GM12878 (cell line): Measurements from ENCODE around the gene PPFIBP1. TPM values are rescaled to one million over a fixed set of nuclear protein-coding genes. Genes with fewer than 3 reads are reported as not detected.

Experiments used
- ATAC-seq: fragments of 200-7000 bp; cut with Tn5 transposase; 3 replicates; pipeline ENCODE4 v1.9.1; 2020; ENCODE audit warnings: mild to moderate bottlenecking, moderate library complexity
- BruUV-seq: library from RNA; stranded (reverse); fragments of 400-500 nt; replicated peaks from 2 replicates; lab custom pipeline; 2021; lab: Mats Ljungman, UMichigan
- CTCF ChIA-PET: fragments of 300-600 bp; sonication (Branson Sonifier 250); formaldehyde crosslinking; extraction: SDS; loops from one replicate; lab custom pipeline; 2021; ENCODE audit warnings: inconsistent platforms; lab: Yijun Ruan, JAX
- POLR2A ChIA-PET: fragments of 350-600 bp; formaldehyde crosslinking; extraction: SDS; loops from one replicate; lab custom pipeline; 2021; ENCODE audit warnings: inconsistent platforms; lab: Charles Lee
- RAD21 ChIA-PET: fragments of 300-600 bp; sonication (Branson Sonifier 250); formaldehyde crosslinking; loops from one replicate; lab custom pipeline; 2023; ENCODE audit warnings: antibody characterized with exemption; ENCODE audit not compliant: unreplicated experiment; lab: Charles Lee
- SMC1A ChIA-PET: fragments of 300-600 bp; sonication (Branson Sonifier 250); formaldehyde crosslinking; loops from one replicate; lab custom pipeline; 2023; ENCODE audit not compliant: unreplicated experiment, uncharacterized antibody; lab: Charles Lee
- DNase-seq: peaks from one replicate; pipeline ENCODE4 v3.0.0-alpha.2; 2011; ENCODE audit warnings: low read depth, low spot score
- FAIRE-seq: peaks from 3 replicates; lab custom pipeline; 2011; peaks lifted over from hg19 to GRCh38; lab: Jason Lieb, UNC
- H2AFZ ChIP-seq: 2 replicates; pipeline ENCODE4 v1.6.0; 2011; ENCODE audit warnings: low read depth, low read length, control low read depth; ENCODE audit not compliant: control insufficient read depth
- H3K27ac ChIP-seq: 2 replicates; pipeline ENCODE4 v1.5.1; 2011; ENCODE audit warnings: control low read depth; ENCODE audit not compliant: control insufficient read depth, insufficient read depth
- H3K27me3 ChIP-seq, 2 experiments: replicated peaks in 1 of 2; 2 replicates each; pipeline versions ENCODE4 v1.6.0 to v1.6.1; 2011; ENCODE audit warnings: low read length in 1 of 2; ENCODE audit not compliant: control insufficient read depth in 2 of 2, insufficient read depth in 2 of 2
- H3K36me3 ChIP-seq, 2 experiments: 2 replicates each; pipeline ENCODE4 v1.5.1; 2011; ENCODE audit warnings: low read length in 1 of 2; ENCODE audit not compliant: control insufficient read depth in 2 of 2, insufficient read depth in 2 of 2
- H3K4me1 ChIP-seq: 2 replicates; pipeline ENCODE4 v1.6.1; 2011; ENCODE audit warnings: mild to moderate bottlenecking, low read length, moderate library complexity, mixed read lengths; ENCODE audit not compliant: control insufficient read depth, insufficient read depth
- H3K4me2 ChIP-seq: 2 replicates; pipeline ENCODE4 v1.6.0; 2011; ENCODE audit warnings: control low read depth; ENCODE audit not compliant: control insufficient read depth, insufficient read depth
- H3K4me3 ChIP-seq: fragments of 200-600 bp; sonication (generic); 2 replicates; pipeline ENCODE4 v1.5.1; 2016
- H3K79me2 ChIP-seq: 2 replicates; pipeline ENCODE4 v1.6.0; 2011; ENCODE audit warnings: low read length; ENCODE audit not compliant: control insufficient read depth, insufficient read depth
- H3K9ac ChIP-seq: 2 replicates; pipeline ENCODE4 v1.8.0; 2011; ENCODE audit warnings: low read length, control low read depth, mixed read lengths; ENCODE audit not compliant: control insufficient read depth, insufficient read depth
- H3K9me3 ChIP-seq: replicated peaks from 3 replicates; pipeline ENCODE4 v1.5.1; 2011; ENCODE audit warnings: mild to moderate bottlenecking, low read length; ENCODE audit not compliant: control insufficient read depth, insufficient read depth
- H4K20me1 ChIP-seq: 2 replicates; pipeline ENCODE4 v1.6.0; 2011; ENCODE audit not compliant: control insufficient read depth, insufficient read depth
- CHD4 ChIP-seq: fragments of 200-600 bp; sonication (generic); IDR thresholded peaks from 2 replicates; pipeline ENCODE4 v1.6.1; 2016; ENCODE audit warnings: mild to moderate bottlenecking
- FOXK2 ChIP-seq: fragments of 450-650 bp; IDR thresholded peaks from 2 replicates; pipeline ENCODE4 v1.6.1; 2017; ENCODE audit warnings: mild to moderate bottlenecking, moderate library complexity
- LARP7 ChIP-seq: fragments of 450-650 bp; IDR thresholded peaks from 2 replicates; pipeline ENCODE4 v1.6.1; 2017; ENCODE audit warnings: mild to moderate bottlenecking
- MEF2B ChIP-seq: fragments of 450-650 bp; IDR thresholded peaks from 2 replicates; pipeline ENCODE4 v1.6.1; 2018; ENCODE audit warnings: mild to moderate bottlenecking, moderate library complexity; ENCODE audit not compliant: partially characterized antibody, poor library complexity, severe bottlenecking
- PAX8 ChIP-seq: fragments of 450-650 bp; IDR thresholded peaks from 2 replicates; pipeline ENCODE4 v1.6.1; 2017; ENCODE audit warnings: mild to moderate bottlenecking, moderate library complexity
- ZBTB11 ChIP-seq: fragments of 450-650 bp; formaldehyde crosslinking; IDR thresholded peaks from 2 replicates; pipeline ENCODE4 v1.5.0; 2022; ENCODE audit warnings: mild to moderate bottlenecking, missing genetic modification characterization
- ZBTB4 ChIP-seq: fragments of 450-650 bp; formaldehyde crosslinking; IDR thresholded peaks from 2 replicates; pipeline ENCODE4 v1.4.0; 2022; ENCODE audit warnings: mild to moderate bottlenecking, moderate library complexity
- ZNF687 ChIP-seq: fragments of 450-650 bp; IDR thresholded peaks from 2 replicates; pipeline ENCODE4 v1.6.1; 2017; ENCODE audit warnings: mild to moderate bottlenecking, moderate library complexity
- WGBS: methylation state at CpG from one replicate; pipeline ENCODE4 v1.1.6; 2016; ENCODE audit warnings: low lambda C conversion rate; ENCODE audit not compliant: insufficient replicate concordance, insufficient coverage; ENCODE audit errors: missing lambda C conversion rate; 5-methylcytosine and 5-hydroxymethylcytosine counted together
- in situ Hi-C: fragments of 300-500 bp; cut with MboI; formaldehyde crosslinking; loops from 9 replicates; pipeline ENCODE4 v1.14.3; 2018; ENCODE audit warnings: mixed read lengths
- intact Hi-C: fragments of 100-400 bp; cut with micrococcal nuclease; formaldehyde crosslinking; loops from one replicate; pipeline ENCODE4 v1.14.2; 2022; ENCODE audit not compliant: unreplicated experiment
- polyA plus RNA-seq, 11 experiments: library from polyadenylated mRNA; depleted of rRNA in 4 of 11; unstranded in 6 of 11; stranded (reverse) in 5 of 11; fragments of >200 nt; fragmentation: Nextera tagmentation in 4 of 11; fragmentation: Illumina TruSeq in 1 of 11; extraction: Ambion mirVana in 4 of 11; extraction: Trizol in 1 of 11; gene quantifications; 1 replicate in 1 of 11; 2 replicates in 10 of 11; pipeline versions ENCODE4 v1.2.1 to v1.2.3, GENCODE V29; 2011 to 2016; ENCODE audit warnings: inconsistent platforms in 2 of 11, missing spikeins in 2 of 11, low read depth in 1 of 11
- total RNA-seq, 4 experiments: library from RNA; depleted of rRNA in 3 of 4; stranded (reverse); fragments of >200 nt in 3 of 4; fragmentation: Illumina TruSeq in 1 of 4; extraction: Trizol in 1 of 4; gene quantifications; 2 replicates each; pipeline versions ENCODE4 v1.2.1 to v1.2.3, GENCODE V29; 2013 to 2021

PPFIBP1 gene
- total and polyA plus RNA-seq, 10 of the 15 experiments (the other 5 are each of a cell fraction or from before 2014, with no cell fraction given), result 0.47 to 7.8 (median 3.6) TPM

- TF ChIP-seq ZNF687 (no peak), ZBTB4 (no peak), PAX8 (no peak), FOXK2 (no peak)
These were observed 141.7 kb downstream of the PPFIBP1 start (continued) for GRCh38 chr12:27665704-27666103.

- RAD21 ChIA-PET, result no interaction called here
- POLR2A ChIA-PET, result no interaction called here
- TF ChIP-seq CHD4 (no peak), MEF2B (no peak), LARP7 (no peak), ZBTB11 (CRISPR knock-in tag) (no peak)
These were observed 142.5 kb downstream of the PPFIBP1 start for GRCh38 chr12:27666510-27666909.

More at GRCh38 chr12:27666510-27666909, 142.5 kb downstream of the PPFIBP1 start:
- ATAC-seq (no peak), FAIRE-seq (no peak), DNase-seq (no peak)
- Histone ChIP-seq H3K4me2 (no peak overlapping the region), H3K36me3 (no peaks in the 10 kb centered on the region; a peak in 1 of 4 replicates), H3K9ac (no peak overlapping the region), H3K4me3 (no peak overlapping the region), H2AFZ (no peak overlapping the region), H3K79me2 (no peaks in the 10 kb centered on the region), H3K4me1 (no peaks in the 10 kb centered on the region), H4K20me1 (no peaks in the 10 kb centered on the region), H3K27ac (no peak overlapping the region), H3K27me3 (no peaks in the 10 kb centered on the region), H3K9me3 (no peaks in the 10 kb centered on the region)
- WGBS, result 39% methylated on average over 3 of the region's 3 CpGs
- in situ Hi-C loops (loop anchor here (25.0 kb wide), 1 partner anchor 229 kb away; the partner anchor contains the start of gene SMCO2), intact Hi-C loops (no loop called here)
- ChIA-PET CTCF (no interaction called here), SMC1A (no interaction called here)
- BruUV-seq, result no TSS peak
